ENCODE results near the gene GAREM1.

GAREM1 gene

DNA sequence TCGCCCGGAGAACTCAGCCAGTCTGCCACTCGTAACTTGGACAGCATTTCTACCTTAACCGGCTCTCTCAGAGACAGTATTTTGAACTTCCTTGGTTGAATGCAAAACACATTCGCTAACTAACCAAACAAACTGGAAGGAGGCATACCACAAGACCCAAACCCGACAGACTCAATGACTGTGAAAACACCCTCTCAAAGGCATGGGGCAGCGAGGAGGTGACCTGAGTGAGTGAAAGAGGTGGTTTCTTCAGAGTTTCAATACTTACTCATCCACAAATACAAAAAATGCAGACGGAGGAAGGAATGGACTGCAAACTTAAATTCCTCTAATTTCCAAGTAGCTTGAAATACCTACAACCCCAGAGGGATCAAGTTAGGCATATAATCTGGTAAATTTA, 132.9 kb downstream of the GAREM1 start:
- ChIA-PET CTCF (no interaction called here), POLR2A (no interaction called here)
- H3K4me3 ChIP-seq (ENCODE audit: low read depth, low read length) = no peak overlapping the region
- no peak for DNase-seq (ENCODE audit: low read depth, low spot score)
- TF ChIP-seq CTCF (IDR thresholded peaks at IDR 0.05; ENCODE audit: insufficient read depth, low read length, missing control alignments) = no peak

DNA sequence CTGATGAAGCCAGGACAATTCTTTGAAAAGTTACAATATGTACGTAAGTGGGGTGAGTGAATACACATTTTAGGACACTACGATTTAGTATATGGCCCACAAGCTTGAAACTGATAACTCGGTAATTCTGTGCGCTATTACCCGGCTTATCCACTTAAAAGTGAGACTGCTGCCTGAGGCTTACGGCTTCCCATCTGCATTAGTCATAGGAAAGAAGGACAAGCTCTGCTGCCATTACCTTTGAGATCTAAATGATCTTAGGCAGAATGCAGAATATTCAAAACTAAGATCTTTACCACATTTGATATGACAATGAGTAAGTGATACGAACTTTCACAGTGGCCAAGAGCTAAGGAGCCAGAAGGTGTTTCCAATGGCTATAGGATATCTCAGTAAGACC, 133.3 kb downstream of the GAREM1 start:
- ChIA-PET CTCF (interaction anchor here (0.7 kb wide), 1 partner anchor 19 kb away, joined by 3 read pairs; no protein-coding TSS in a partner anchor), POLR2A (no interaction called here)
- TF ChIP-seq CTCF (IDR thresholded peaks at IDR 0.05; ENCODE audit: insufficient read depth, low read length, missing control alignments) = no peak

DNA sequence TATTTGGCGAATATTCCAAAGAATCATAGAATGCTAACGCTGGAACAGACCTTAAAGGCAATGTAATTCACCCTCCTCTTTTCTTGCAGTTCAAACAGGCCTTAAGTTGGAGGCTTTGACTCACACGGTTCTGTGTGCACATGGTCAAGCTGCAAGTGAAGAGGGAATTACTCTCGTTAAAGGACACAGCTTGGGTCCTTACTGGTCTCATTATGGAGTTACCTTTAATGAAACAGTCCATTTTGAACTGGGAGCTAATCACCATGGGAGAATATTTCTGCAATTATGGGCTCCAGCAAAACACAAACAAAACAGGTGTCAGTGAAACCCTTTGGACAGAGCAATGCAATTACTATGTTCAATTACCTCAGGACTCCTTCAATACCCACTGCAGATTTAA, 135.5 kb downstream of the GAREM1 start:
- ChIA-PET POLR2A (no interaction called here), CTCF (no interaction called here)
- DNase-seq (ENCODE audit: low read depth, low spot score) = no peak
- H3K4me3 ChIP-seq (ENCODE audit: low read depth, low read length) = no peak overlapping the region
- no peak for TF ChIP-seq CTCF (IDR thresholded peaks at IDR 0.05; ENCODE audit: insufficient read depth, low read length, missing control alignments)

More for the DNA sequence above, 133.3 kb downstream of the GAREM1 start:
- H3K4me3 ChIP-seq (ENCODE audit: low read depth, low read length) = no peak overlapping the region
- DNase-seq (ENCODE audit: low read depth, low spot score) = no peak

- TF ChIP-seq CTCF (IDR thresholded peaks at IDR 0.05; ENCODE audit: insufficient read depth, low read length, missing control alignments) = no peak
- DNase-seq (ENCODE audit: low read depth, low spot score) = no peak
Measured at GRCh38 chr18:32333781-32334180, 136.9 kb downstream of the GAREM1 start.

GRCh38 chr18:32332708-32333107, 138.0 kb downstream of the GAREM1 start:
- POLR2A ChIA-PET = no interaction called here
- TF ChIP-seq CTCF (IDR thresholded peaks at IDR 0.05; ENCODE audit: insufficient read depth, low read length, missing control alignments) = no peak
- CTCF ChIA-PET = no interaction called here
- no peak overlapping the region for H3K4me3 ChIP-seq (ENCODE audit: low read depth, low read length)
- DNase-seq (ENCODE audit: low read depth, low spot score) = no peak

More at GRCh38 chr18:32333781-32334180, 136.9 kb downstream of the GAREM1 start:
- POLR2A ChIA-PET = no interaction called here
- H3K4me3 ChIP-seq (ENCODE audit: low read depth, low read length) = no peak overlapping the region
- CTCF ChIA-PET = no interaction called here

DNA sequence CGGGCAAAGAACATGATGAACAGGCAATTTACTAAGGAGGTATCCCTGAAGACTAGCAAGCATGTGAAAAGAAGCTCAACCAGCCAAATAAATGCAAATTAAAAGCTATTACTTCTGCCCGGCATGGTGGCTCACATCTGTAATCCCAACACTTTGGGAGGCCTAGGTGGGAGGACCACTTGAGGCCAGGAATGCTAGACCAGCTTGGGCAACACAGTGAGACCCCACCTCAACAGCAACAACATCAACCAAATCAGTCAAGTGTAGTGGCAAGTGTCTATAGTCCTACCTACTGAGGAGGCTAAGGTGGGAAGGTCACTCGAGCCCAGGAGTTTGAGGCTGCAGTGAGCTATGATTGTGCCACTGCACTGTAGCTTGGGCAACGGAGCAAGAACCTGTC, 141.7 kb downstream of the GAREM1 start:
- ChIA-PET POLR2A (no interaction called here), CTCF (interaction anchor here (0.6 to 1.2 kb wide), 2 partner anchors 36 to 142 kb away, joined by 3 read pairs; partner anchors contain the start of gene GAREM1)
- TF ChIP-seq CTCF (IDR thresholded peaks at IDR 0.05; ENCODE audit: insufficient read depth, low read length, missing control alignments) = no peak
- DNase-seq (ENCODE audit: low read depth, low spot score) = no peak
- H3K4me3 ChIP-seq (ENCODE audit: low read depth, low read length) = no peak overlapping the region

All from AG04449 (cell line).